KMS-11 (cell line): ENCODE results near the gene KCNQ4.

Experiments used
- H2AFZ ChIP-seq: fragments of 200-600 bp; sonication (generic); 2 replicates; pipeline ENCODE4 v1.6.1; 2016; ENCODE audit warnings: antibody characterized with exemption, mixed run types, low read depth
- H3K27ac ChIP-seq: fragments of 200-600 bp; sonication (generic); 2 replicates; pipeline ENCODE4 v1.6.1; 2016; ENCODE audit warnings: mild to moderate bottlenecking, mixed run types
- H3K27me3 ChIP-seq: fragments of 200-600 bp; sonication (generic); 2 replicates; pipeline ENCODE4 v1.6.1; 2017; ENCODE audit warnings: mild to moderate bottlenecking, low read depth, mixed run types, moderate library complexity; ENCODE audit not compliant: insufficient read depth
- H3K36me3 ChIP-seq: fragments of 200-600 bp; sonication (generic); 2 replicates; pipeline ENCODE4 v1.6.1; 2017; ENCODE audit warnings: mild to moderate bottlenecking, mixed run types; ENCODE audit not compliant: insufficient read depth
- H3K4me1 ChIP-seq: fragments of 200-600 bp; sonication (generic); 2 replicates; pipeline ENCODE4 v1.6.1; 2016; ENCODE audit warnings: mild to moderate bottlenecking, low read depth, mixed run types; ENCODE audit not compliant: poor library complexity, severe bottlenecking
- H3K4me2 ChIP-seq: fragments of 200-600 bp; sonication (generic); 2 replicates; pipeline ENCODE4 v1.7.0; 2016; ENCODE audit warnings: mild to moderate bottlenecking, mixed run types
- H3K4me3 ChIP-seq: fragments of 200-600 bp; sonication (generic); IDR thresholded peaks from 2 replicates; pipeline ENCODE4 v1.6.1; 2017; ENCODE audit warnings: low read depth, low read length, mixed read lengths; ENCODE audit not compliant: insufficient read depth
- H3K79me2 ChIP-seq: fragments of 200-600 bp; sonication (generic); 2 replicates; pipeline ENCODE4 v1.6.1; 2016; ENCODE audit warnings: low read depth, mixed run types; ENCODE audit not compliant: insufficient read depth
- H3K9ac ChIP-seq: fragments of 200-600 bp; sonication (generic); 2 replicates; pipeline ENCODE4 v1.6.1; 2016; ENCODE audit warnings: mild to moderate bottlenecking, mixed run types
- H4K20me1 ChIP-seq: fragments of 200-600 bp; sonication (generic); 2 replicates; pipeline ENCODE4 v1.6.1; 2016; ENCODE audit warnings: mild to moderate bottlenecking, mixed run types; ENCODE audit not compliant: insufficient read depth
- TF ChIP-seq, protein P1 (sequence below): fragments of 200-600 bp; sonication (generic); conservative IDR thresholded peaks from 2 replicates; pipeline ENCODE4 v1.6.1; 2017; ENCODE audit warnings: low read depth, mild to moderate bottlenecking, antibody characterized with exemption, low read length, moderate library complexity, mixed read lengths

Gene KCNQ4

DNA sequence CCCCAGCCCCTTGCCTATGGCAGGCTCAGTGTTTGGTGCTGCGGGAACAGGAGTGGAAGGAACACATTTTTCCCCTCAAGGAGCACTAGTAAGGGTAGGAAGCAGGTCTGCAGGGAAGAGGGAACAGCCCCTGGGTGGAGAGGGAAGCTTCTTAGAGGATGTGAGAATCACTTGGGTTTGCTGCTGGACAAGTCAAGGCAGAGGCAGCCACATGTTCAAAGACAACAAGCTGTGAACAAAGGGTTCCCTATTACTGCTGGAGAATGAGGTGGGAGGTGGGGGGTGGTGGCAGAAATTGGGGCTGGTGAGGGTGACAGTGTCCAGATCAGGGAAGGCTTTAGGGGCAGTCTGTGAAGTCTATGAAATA, 103.4 kb downstream of the KCNQ4 start:
- H2AFZ ChIP-seq = no peak overlapping the region
- H3K36me3 ChIP-seq = no peaks in the 10 kb centered on the region
- H3K4me2 ChIP-seq = no peak overlapping the region
- no peaks in the 10 kb centered on the region for H3K4me1 ChIP-seq
- no peak overlapping the region for H3K4me3 ChIP-seq
- H4K20me1 ChIP-seq = no peaks in the 10 kb centered on the region
- H3K27me3 ChIP-seq = no peaks in the 10 kb centered on the region
- TF ChIP-seq, protein P1, sequence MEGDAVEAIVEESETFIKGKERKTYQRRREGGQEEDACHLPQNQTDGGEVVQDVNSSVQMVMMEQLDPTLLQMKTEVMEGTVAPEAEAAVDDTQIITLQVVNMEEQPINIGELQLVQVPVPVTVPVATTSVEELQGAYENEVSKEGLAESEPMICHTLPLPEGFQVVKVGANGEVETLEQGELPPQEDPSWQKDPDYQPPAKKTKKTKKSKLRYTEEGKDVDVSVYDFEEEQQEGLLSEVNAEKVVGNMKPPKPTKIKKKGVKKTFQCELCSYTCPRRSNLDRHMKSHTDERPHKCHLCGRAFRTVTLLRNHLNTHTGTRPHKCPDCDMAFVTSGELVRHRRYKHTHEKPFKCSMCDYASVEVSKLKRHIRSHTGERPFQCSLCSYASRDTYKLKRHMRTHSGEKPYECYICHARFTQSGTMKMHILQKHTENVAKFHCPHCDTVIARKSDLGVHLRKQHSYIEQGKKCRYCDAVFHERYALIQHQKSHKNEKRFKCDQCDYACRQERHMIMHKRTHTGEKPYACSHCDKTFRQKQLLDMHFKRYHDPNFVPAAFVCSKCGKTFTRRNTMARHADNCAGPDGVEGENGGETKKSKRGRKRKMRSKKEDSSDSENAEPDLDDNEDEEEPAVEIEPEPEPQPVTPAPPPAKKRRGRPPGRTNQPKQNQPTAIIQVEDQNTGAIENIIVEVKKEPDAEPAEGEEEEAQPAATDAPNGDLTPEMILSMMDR = no peak
- no peak overlapping the region for H3K27ac ChIP-seq
- no peak overlapping the region for H3K9ac ChIP-seq
- H3K79me2 ChIP-seq = no peaks in the 10 kb centered on the region

DNA sequence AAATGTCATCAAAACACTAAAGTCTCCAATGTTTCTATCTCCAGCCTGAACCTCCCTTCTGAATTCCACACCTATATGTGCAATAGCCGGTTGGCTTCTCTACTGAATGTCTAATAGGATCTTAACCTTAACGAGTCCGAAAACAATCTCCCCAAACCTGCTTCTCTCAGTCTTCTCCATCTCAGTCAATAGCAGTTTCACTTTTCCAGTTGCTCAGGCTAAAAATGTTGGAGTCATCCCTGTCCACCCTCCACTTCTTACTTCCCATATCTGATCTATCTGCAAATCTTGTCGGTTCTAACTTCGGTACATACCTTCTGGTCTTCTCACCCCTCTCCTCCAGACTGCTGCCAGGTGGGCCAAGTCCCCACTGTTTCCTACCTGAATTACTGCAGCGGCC, 104.1 kb downstream of the KCNQ4 start:
- no peaks in the 10 kb centered on the region for H4K20me1 ChIP-seq
- no peaks in the 10 kb centered on the region for H3K36me3 ChIP-seq
- TF ChIP-seq, protein P1 = no peak
- H3K4me1 ChIP-seq = no peaks in the 10 kb centered on the region
- H3K27me3 ChIP-seq = no peaks in the 10 kb centered on the region
- no peak overlapping the region for H3K4me3 ChIP-seq
- no peak overlapping the region for H3K27ac ChIP-seq
- H3K4me2 ChIP-seq = no peak overlapping the region
- H3K79me2 ChIP-seq = no peaks in the 10 kb centered on the region
- H2AFZ ChIP-seq = no peak overlapping the region
- H3K9ac ChIP-seq = no peak overlapping the region
